Esophagus muscularis mucosa (tissue), 4 donors: ENCODE measurements around the gene TEAD1. TPM values are rescaled to one million over a fixed set of nuclear protein-coding genes. Genes with fewer than 3 reads are reported as not detected.

Source experiments
- DNase-seq: peaks from one replicate; pipeline ENCODE4 v3.0.0-alpha.2; 2017; ENCODE audit errors: extremely low spot score
- H3K27ac ChIP-seq, 4 donors: fragments of 200-600 bp; sonication (generic); replicated peaks in 1 of 4; 1 replicate in 3 of 4; 2 replicates in 1 of 4; pipeline ENCODE4 v1.5.1; 2016 to 2019; ENCODE audit warnings: mild to moderate bottlenecking in 1 of 4
- H3K27me3 ChIP-seq, 4 donors: fragments of 200-600 bp; sonication (generic); one replicate each; pipeline versions ENCODE4 v1.5.1 to v1.6.0; 2016 to 2019
- H3K36me3 ChIP-seq, 4 donors: fragments of 200-600 bp; sonication (generic); one replicate each; pipeline ENCODE4 v1.5.1; 2016 to 2019
- H3K4me1 ChIP-seq, 4 donors: fragments of 200-600 bp; sonication (generic); one replicate each; pipeline ENCODE4 v1.5.1; 2016 to 2019
- H3K4me3 ChIP-seq, 4 donors: fragments of 200-600 bp; sonication (generic); 1 replicate in 2 of 4; 2 replicates in 2 of 4; pipeline ENCODE4 v1.5.1; 2016 to 2019; ENCODE audit warnings: mild to moderate bottlenecking in 4 of 4, moderate library complexity in 1 of 4
- H3K9me3 ChIP-seq, 4 donors: fragments of 200-600 bp; sonication (generic); 1 replicate in 3 of 4; 2 replicates in 1 of 4; pipeline ENCODE4 v1.5.1; 2016 to 2019
- CTCF ChIP-seq, 3 experiments: fragments of 200-600 bp in 2 of 3; fragments of 450-650 bp in 1 of 3; sonication (generic) in 2 of 3; IDR thresholded peaks; one replicate each; pipeline ENCODE4 v1.5.1; 2017 to 2019; ENCODE audit warnings: antibody characterized with exemption in 3 of 3, mild to moderate bottlenecking in 2 of 3, moderate library complexity in 1 of 3
- EP300 ChIP-seq: sonication (generic); formaldehyde crosslinking; IDR thresholded peaks from one replicate; pipeline ENCODE4 v1.6.1; 2017; ENCODE audit warnings: antibody characterized with exemption
- POLR2A ChIP-seq: fragments of 450-650 bp; IDR thresholded peaks from one replicate; pipeline ENCODE4 v1.6.1; 2017; ENCODE audit warnings: antibody characterized with exemption, moderate library complexity, mild to moderate bottlenecking, low read depth
- POLR2AphosphoS5 ChIP-seq, 2 donors: sonication (generic); formaldehyde crosslinking; IDR thresholded peaks; one replicate each; pipeline ENCODE4 v1.6.1; 2017; ENCODE audit warnings: antibody characterized with exemption in 2 of 2
- WGBS: methylation state at CpG from one replicate; pipeline ENCODE4 v1.1.5; 2018; 5-methylcytosine and 5-hydroxymethylcytosine counted together
- intact Hi-C: fragments of 100-400 bp; cut with DNase I; formaldehyde crosslinking; loops from one replicate; pipeline ENCODE4 v1.15.1; 2023
- total RNA-seq, 4 donors: library from RNA; depleted of rRNA; stranded (reverse); fragments of >200 nt; gene quantifications; one replicate each; pipeline versions ENCODE4 v1.1.0 to v1.2.1, GENCODE V29; 2016

Gene TEAD1
- total RNA-seq, 4 donors from 2014 or later: 147 to 307 (median 232) TPM

GRCh38 chr11:12767577-12767976 is 93.4 kb downstream of the TEAD1 start:
- Histone ChIP-seq H3K4me1 (peaks cover 37 to 71% (median 53%) of the 10 kb centered on the region in 4 donors), H3K27me3 (no peaks in the 10 kb centered on the region), H3K9me3 (no peaks in the 10 kb centered on the region), H3K27ac (no peak overlapping the region), H3K4me3 (no peak overlapping the region), H3K36me3 (peaks cover 0 to 35% (median 17%) of the 10 kb centered on the region in 4 donors)
- no peak for DNase-seq
- 97% methylated on average over 5 of the region's 5 CpGs for WGBS
- intact Hi-C loops: no loop called here
- no peak for TF ChIP-seq EP300
- no peak for TF ChIP-seq POLR2AphosphoS5 (IDR thresholded peaks at IDR 0.05)
- no peak for TF ChIP-seq CTCF (IDR thresholded peaks at IDR 0.05)
- no peak for TF ChIP-seq POLR2A

GRCh38 chr11:12768726-12769673 is 94.8 kb downstream of the TEAD1 start:
- no peak for DNase-seq
- 94% methylated on average over 4 of the region's 7 CpGs for WGBS
- Histone ChIP-seq H3K27me3 (no peaks in the 10 kb centered on the region), H3K4me3 (no peak overlapping the region), H3K4me1 (peaks cover 34 to 73% (median 58%) of the 10 kb centered on the region in 4 donors), H3K27ac (no peak overlapping the region), H3K9me3 (no peaks in the 10 kb centered on the region), H3K36me3 (peaks cover 0 to 35% (median 17%) of the 10 kb centered on the region in 4 donors)
- TF ChIP-seq CTCF (IDR thresholded peaks at IDR 0.05) (no peak), EP300 (no peak), POLR2AphosphoS5 (IDR thresholded peaks at IDR 0.05) (no peak), POLR2A (no peak)
- intact Hi-C loops: no loop called here

GRCh38 chr11:12769834-12770345 is 95.7 kb downstream of the TEAD1 start:
- intact Hi-C loops: no loop called here

GRCh38 chr11:12770435-12770834 is 96.2 kb downstream of the TEAD1 start:
- no peak for TF ChIP-seq EP300
- no peak for TF ChIP-seq POLR2A
- no peak for TF ChIP-seq CTCF (IDR thresholded peaks at IDR 0.05)
- no peak for TF ChIP-seq POLR2AphosphoS5 (IDR thresholded peaks at IDR 0.05)
- no peak for DNase-seq
- Histone ChIP-seq H3K27me3 (no peaks in the 10 kb centered on the region), H3K27ac (no peak overlapping the region), H3K9me3 (no peaks in the 10 kb centered on the region), H3K4me1 (peaks cover 30 to 70% (median 54%) of the 10 kb centered on the region in 4 donors), H3K36me3 (peaks cover 0 to 21% (median 4%) of the 10 kb centered on the region in 4 donors), H3K4me3 (no peak overlapping the region)
- 94% methylated on average over 1 of the region's 1 CpG for WGBS
- intact Hi-C loops: no loop called here

More at GRCh38 chr11:12769834-12770345, 95.7 kb downstream of the TEAD1 start:
- no peak for DNase-seq
- Histone ChIP-seq H3K9me3 (no peaks in the 10 kb centered on the region), H3K27ac (no peak overlapping the region), H3K4me3 (no peak overlapping the region), H3K4me1 (peaks cover 34 to 70% (median 58%) of the 10 kb centered on the region in 4 donors), H3K36me3 (peaks cover 0 to 26% (median 9%) of the 10 kb centered on the region in 4 donors), H3K27me3 (no peaks in the 10 kb centered on the region)
- 32% methylated on average over 3 of the region's 3 CpGs for WGBS
- no peak for TF ChIP-seq EP300
- TF ChIP-seq POLR2A: no peak
- no peak for TF ChIP-seq CTCF (IDR thresholded peaks at IDR 0.05)
- TF ChIP-seq POLR2AphosphoS5 (IDR thresholded peaks at IDR 0.05): no peak
